Transverse colon (tissue), 4 donors: ENCODE results near the gene PPP1R37.

Source experiments
- CTCF ChIP-seq, 5 experiments: fragments of 200-600 bp in 3 of 5; fragments of 450-650 bp in 2 of 5; sonication (generic) in 3 of 5; IDR thresholded peaks; 1 replicate in 2 of 5; 2 replicates in 3 of 5; pipeline ENCODE4 v1.5.1; 2016 to 2017; ENCODE audit warnings: antibody characterized with exemption in 5 of 5, inconsistent platforms in 3 of 5, mild to moderate bottlenecking in 2 of 5, moderate library complexity in 1 of 5
- EP300 ChIP-seq: sonication (generic); formaldehyde crosslinking; IDR thresholded peaks from one replicate; pipeline ENCODE4 v1.6.1; 2017; ENCODE audit warnings: antibody characterized with exemption, low read depth
- POLR2A ChIP-seq: fragments of 450-650 bp; IDR thresholded peaks from one replicate; pipeline ENCODE4 v1.6.1; 2016; ENCODE audit warnings: antibody characterized with exemption, mild to moderate bottlenecking, moderate library complexity
- POLR2AphosphoS5 ChIP-seq, 3 donors: sonication (generic); formaldehyde crosslinking; IDR thresholded peaks; one replicate each; pipeline ENCODE4 v1.6.1; 2016; ENCODE audit warnings: antibody characterized with exemption in 3 of 3

GRCh38 chr19:45163751-45164460, 70.9 kb downstream of the PPP1R37 start:
- TF ChIP-seq POLR2A, result no peak
- TF ChIP-seq POLR2AphosphoS5 (IDR thresholded peaks at IDR 0.05), result no peak
- TF ChIP-seq CTCF (IDR thresholded peaks at IDR 0.05), result no peak
- no peak for TF ChIP-seq EP300
